ENCODE measurements around the gene TSGA10IP.

- no peak for TF ChIP-seq EZH2 (IDR thresholded peaks at IDR 0.05; ENCODE audit: borderline replicate concordance, low read length)
- no peak for TF ChIP-seq CTCF (IDR thresholded peaks at IDR 0.05; ENCODE audit: low read length)
Measured at GRCh38 chr11:65906602-65907001, 38.7 kb upstream of the TSGA10IP start.
